GM21390 (cell line): ENCODE results near the gene USP1.

Experiments used
- ATAC-seq: cut with Tn5 transposase; IDR thresholded peaks from one replicate; pipeline ENCODE4 v1.9.1; 2021; ENCODE audit not compliant: unreplicated experiment

Gene USP1

DNA sequence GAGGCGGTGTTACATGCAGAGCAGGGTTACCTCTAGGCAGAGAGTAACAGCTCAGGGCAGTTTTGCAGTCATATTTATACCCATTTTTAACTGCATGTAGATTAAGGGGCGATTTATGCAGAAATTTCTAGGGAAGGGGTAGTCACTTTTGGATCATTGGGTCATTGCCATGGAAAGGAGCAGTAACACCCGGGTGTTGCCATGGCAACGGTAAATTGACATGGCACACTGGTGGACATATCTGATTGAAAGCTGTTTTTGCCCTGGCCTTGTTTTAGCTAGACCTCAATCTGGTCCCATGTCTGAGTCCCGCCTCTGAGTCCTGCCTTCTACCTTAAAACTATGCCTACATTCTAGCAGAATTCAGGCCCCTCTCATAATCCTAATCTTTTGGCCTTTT is 11.8 kb upstream of the USP1 start:
- no peak for ATAC-seq

GRCh38 chr1:62426237-62426636 is 10.6 kb upstream of the USP1 start:
- ATAC-seq: no peak

DNA sequence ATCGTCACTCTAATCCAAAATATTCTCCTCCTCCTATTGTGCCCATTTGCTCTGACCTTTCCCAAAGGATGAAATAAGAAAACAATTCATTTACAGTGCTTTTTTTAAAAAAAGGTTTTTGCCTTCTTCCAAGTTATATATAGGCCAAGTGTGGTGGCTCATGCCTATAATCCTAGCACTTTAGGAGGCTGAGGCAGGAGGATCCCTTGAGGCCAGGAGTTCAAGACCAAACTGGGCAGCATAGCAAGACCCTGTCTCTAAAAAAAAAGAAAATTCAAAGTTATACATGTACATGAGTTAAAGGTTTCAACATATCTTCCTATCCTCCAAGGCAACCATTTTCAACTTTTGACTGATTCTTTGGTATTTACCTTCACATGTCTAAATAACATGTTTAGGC is 10.1 kb upstream of the USP1 start:
- no peak for ATAC-seq

DNA sequence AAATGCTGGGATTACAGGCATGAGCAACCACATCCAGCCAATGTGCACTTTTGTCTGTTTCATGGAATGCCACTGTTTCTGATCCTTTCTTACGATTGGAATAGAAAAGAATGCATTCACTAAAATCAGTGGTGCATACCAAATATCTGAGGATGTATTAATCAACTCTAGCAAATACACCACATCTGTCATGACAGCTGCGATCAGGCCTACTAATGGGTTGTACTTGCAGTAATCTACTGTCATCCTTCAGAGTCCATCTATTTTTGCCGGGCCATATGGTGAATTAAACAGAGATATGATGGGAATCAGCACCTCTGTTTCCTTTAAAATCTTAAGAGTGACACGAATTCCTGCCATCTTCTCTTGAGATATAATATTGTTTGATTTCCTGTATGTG is 8.5 kb upstream of the USP1 start:
- ATAC-seq: no peak

GRCh38 chr1:62429581-62429980 is 7.3 kb upstream of the USP1 start:
- ATAC-seq: no peak

DNA sequence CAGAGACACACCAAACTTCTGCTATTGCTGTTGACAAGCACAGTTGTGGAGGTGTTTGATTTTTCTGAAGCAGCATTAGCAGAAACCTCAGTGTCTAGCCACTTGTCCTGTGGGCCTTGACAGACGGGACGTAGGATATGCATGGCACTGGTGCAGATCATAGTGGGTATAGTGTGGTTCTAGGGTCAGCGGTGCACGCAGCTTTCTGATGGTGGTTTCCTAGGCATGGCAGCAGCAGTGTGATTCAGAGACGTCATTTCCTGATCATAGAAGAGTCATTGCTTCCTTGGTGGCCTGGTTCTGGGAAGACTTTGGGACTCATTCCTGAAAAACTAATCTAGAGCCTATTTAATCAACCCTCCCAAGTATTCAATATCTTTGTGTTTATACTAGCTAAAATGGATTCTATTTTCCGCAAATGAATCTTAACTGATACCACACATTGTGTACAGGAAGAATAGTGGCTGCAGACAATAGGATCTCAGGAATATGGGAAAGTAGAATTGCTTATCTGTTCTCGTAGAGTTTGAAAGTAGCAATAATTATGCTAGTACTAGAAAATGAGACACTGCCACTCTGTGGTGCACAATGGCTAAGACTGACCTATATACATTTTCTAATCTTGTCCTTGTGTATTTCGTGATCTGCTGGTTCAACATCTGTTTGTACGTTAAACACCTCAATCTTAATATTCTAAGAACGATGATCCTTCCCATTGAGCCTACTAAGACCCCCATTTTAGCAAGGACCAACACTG is 2.8 kb upstream of the USP1 start:
- ATAC-seq: no peak

GRCh38 chr1:62434618-62435001 is 2.2 kb upstream of the USP1 start:
- ATAC-seq: no peak

DNA sequence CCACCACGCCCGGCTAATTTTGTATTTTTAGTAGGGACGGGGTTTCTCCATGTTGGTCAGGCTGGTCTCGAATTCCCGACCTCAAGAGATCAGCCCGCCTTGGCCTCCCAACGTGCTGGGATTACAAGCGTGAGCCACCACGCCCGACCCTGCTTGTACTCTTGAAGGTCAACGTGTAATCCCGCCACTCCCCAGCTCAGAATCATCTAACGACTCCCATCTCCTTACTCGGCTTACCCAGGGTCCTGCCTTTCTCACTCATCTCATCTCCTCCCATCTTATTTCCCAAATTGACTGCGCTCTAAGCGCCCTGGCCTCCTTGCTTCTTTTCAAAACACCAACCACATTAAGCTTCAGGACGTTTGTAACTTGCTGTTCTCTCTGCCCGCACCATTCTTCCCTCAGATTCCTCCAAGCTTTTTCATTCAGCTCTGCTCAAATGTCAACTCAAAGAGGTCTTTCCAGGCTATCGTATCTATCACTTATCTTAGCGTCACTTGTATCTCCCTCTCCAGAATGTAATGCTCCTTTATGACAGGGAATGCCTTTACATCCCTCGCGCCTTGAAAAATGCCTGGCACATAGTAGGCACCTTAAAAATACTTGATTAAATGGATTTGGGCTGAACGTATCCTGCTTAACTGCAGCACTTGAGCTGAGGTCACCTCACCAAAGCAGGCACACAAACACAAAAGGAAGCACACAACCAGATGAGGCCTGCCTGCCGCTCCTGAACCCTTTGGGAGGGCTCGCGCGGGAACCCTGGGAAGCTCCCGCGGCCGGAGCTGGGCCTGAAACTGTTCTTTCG is 1.4 kb upstream of the USP1 start:
- ATAC-seq: no peak

GRCh38 chr1:62436039-62436465 is 797 bp upstream of the USP1 start:
- peak; percentile 66 for ATAC-seq

GRCh38 chr1:62437273-62437940 is 558 bp downstream of the USP1 start:
- ATAC-seq: peak; percentile 0

GRCh38 chr1:62438163-62438562 is 1.3 kb downstream of the USP1 start:
- no peak for ATAC-seq

DNA sequence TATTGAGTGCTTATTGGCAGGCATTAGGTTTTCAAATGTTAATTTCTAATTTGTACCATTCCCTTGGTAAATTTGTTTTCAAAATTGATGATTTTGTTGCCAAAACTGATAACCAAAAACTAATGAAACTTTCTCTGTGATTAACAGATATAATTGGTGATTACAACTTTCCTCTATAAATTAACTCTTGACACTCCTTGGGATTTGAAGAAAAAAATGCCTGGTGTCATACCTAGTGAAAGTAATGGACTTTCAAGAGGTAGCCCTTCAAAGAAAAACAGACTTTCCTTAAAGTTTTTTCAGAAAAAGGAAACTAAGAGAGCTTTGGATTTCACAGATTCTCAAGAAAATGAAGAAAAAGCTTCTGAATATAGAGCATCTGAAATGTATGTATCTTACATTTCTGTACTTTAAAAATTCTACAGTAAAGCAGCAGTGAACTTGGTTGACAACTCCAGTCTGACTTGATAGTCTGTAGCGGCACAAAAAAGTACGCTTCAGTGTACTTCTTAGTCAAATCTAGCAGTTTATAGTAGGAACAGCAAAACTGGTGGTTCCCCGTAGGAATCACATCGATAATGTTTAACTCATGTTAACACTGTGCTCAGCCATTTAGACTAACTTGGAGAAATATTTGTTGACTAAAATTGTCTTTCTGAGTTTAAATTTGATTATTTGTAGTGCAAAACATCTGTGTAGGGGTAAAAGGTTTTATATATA is 3.0 kb downstream of the USP1 start:
- peak; percentile 26 for ATAC-seq

DNA sequence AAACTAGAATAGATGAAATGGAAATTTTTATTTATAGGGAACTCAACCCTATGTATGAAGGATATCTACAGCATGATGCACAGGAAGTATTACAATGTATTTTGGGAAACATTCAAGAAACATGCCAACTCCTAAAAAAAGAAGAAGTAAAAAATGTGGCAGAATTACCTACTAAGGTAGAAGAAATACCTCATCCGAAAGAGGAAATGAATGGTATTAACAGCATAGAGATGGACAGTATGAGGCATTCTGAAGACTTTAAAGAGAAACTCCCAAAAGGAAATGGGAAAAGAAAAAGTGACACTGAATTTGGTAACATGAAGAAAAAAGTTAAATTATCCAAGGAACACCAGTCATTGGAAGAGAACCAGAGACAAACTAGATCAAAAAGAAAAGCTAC is 7.9 kb downstream of the USP1 start:
- ATAC-seq: no peak

DNA sequence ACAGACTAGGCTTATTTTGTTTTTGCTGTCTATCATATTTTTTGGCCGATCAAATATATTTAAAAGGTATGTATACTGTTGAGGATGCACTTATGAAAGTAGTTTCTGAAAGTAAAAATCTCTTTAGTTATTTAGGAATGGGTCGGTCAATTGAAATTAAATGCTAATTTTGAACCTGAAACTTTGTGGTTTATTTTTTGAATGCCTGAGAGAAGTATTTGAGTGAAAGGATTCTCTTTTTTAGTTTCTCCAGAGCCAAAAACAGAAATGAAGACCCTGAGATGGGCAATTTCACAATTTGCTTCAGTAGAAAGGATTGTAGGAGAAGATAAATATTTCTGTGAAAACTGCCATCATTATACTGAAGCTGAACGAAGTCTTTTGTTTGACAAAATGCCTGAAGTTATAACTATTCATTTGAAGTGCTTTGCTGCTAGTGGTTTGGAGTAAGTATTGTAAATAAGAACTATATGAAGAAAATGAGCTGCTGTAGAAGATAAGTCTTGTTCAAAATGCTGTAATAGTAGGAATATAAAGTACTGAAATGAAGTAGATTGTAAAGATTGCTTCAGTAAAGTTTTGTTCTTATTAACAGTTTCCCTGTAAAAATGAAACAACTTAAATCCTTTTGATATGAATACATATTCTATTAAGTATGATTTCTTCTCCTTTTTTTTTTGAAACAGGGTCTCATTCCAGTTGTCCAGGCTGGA is 11.5 kb downstream of the USP1 start:
- ATAC-seq: no peak

- no peak for ATAC-seq
Measured at GRCh38 chr1:62450301-62450700, 13.5 kb downstream of the USP1 start.

GRCh38 chr1:62452951-62453350 is 16.1 kb downstream of the USP1 start:
- ATAC-seq: no peak

DNA sequence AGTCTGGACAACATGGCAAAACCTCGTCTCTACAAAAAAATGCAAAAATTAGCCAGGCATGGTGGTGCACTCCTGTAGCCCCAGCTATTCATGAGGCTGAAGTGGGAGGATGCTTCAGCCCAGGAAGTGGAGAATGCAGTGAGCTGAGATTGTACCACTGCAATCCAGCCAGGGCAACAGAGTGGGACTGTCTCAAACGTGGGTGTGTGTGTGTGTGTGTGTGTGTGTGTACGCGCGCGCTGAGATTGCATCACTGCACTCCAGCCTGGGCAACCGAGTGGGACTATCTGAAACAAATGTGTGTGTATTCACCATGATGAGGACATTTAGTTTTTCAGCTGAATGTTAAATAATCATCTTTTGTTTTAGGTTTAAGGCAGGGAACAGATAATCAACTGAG is 21.1 kb downstream of the USP1 start:
- ATAC-seq: no peak

DNA sequence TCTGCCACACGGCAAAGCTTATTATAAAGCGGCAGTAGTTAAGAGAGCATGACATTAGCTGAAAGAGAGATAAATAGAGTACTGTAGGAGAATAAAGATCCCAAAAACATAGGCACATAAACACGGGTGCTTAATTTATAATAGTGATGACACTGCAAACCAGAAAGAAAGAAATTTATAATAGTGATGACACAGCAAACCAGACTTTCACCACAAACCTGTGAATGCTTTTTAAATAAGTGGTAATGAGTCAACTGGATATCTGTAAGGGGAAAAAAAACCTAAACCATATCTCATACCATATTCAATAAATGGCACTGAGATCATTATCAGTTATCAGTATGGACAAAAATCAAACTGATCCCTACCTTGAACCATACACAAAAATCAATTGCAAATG is 25.5 kb downstream of the USP1 start:
- ATAC-seq: no peak

- ATAC-seq: no peak
Measured at GRCh38 chr1:62467092-62467491, 30.2 kb downstream of the USP1 start.

- ATAC-seq: no peak
Measured at GRCh38 chr1:62476525-62477219, 39.8 kb downstream of the USP1 start.
